ENCODE results near the gene ANTXR1.

GRCh38 chr2:69149631-69150215, 136.7 kb downstream of the ANTXR1 start:
- TF ChIP-seq EZH2phosphoT487 (IDR thresholded peaks at IDR 0.05; ENCODE audit: insufficient read depth, low read depth) (no peak), EZH2 (IDR thresholded peaks at IDR 0.05; ENCODE audit: insufficient read depth, poor library complexity, severe bottlenecking) (no peak)
